Fibroblast of skin of left quadriceps (primary cell): ENCODE measurements around the gene SDSL.

ENCODE experiments used
- DNase-seq, 2 experiments: peaks; one replicate each; pipeline ENCODE4 v3.0.0-alpha.2; 2013; ENCODE audit warnings: low read depth in 2 of 2

SDSL gene

GRCh38 chr12:113468365-113469223 is 46.4 kb downstream of the SDSL start:
- no peak for DNase-seq

DNA sequence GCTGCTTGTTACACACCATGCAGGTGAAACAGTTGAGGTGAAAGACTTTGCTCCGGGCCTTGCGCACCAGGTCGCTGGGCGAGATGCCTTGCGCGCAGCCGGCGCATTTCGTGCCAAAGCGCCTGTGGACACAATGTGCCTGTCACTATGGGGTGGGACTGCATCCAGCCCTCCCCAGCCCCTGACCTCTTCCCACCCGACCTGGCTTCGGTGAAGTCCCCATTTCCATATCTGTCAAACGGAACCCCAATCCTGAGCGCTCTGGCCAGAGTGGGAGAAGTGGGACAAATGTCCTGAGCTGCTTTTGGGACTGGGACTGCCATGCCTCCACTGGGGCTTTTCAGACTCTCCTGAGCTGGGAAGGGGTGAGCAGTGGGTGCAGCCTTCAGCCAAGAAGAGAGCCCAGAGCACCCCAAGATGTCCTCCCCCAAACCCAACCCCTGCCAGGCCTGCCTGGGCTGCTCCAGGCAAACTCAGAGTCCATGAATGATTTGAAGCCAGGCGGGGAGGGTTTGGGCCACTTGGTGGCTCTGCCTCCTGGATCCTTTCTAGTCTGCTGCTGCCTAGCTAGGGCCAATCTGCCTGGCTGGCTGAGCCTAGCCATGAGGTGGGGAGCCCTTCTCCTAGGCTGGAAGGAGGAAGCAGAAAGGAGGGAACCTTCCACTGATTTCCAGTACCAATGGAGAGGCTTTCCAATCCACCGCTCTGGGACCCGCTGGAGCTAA is 47.2 kb downstream of the SDSL start:
- DNase-seq = no peak

DNA sequence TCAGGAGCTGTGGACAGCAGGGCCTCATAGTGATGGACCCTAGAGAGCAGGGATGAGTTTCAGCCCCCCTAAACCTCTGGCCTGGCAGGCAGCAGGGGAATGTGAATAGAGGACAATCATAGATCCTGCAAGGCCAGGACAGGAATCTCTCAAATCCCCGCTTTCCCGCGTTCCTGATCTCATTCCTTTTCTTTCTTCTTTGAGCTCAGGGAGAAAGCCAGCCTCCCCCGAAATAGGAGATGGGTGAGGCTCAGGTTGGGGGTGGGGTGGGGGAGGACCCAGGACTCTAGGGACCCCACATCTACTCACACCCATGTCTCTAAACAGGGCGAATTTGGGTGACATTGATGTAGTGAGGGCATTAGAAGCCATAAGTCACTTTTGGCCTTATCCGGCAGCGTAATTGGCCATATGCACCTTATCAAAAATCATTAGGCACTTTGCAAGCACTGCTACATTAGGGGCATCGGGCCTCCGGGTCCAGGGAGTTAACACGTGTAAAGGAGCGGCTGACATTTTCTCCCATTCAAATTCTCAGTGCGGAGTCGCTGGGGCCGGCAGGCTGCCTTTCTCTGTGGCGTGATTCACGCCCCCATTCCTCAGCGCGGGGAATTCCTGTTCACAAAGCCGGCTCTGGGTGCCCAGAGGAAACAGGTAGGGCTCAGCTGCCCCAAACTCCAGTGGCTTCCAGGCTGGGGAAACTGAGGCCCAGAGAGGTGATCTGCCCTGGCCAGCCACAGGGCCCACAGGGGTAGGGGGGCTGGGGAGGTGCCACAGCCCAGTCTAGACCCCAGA is 48.0 kb downstream of the SDSL start:
- no peak for DNase-seq

- DNase-seq = no peak
These were observed 48.9 kb downstream of the SDSL start for GRCh38 chr12:113470871-113471618.

DNA sequence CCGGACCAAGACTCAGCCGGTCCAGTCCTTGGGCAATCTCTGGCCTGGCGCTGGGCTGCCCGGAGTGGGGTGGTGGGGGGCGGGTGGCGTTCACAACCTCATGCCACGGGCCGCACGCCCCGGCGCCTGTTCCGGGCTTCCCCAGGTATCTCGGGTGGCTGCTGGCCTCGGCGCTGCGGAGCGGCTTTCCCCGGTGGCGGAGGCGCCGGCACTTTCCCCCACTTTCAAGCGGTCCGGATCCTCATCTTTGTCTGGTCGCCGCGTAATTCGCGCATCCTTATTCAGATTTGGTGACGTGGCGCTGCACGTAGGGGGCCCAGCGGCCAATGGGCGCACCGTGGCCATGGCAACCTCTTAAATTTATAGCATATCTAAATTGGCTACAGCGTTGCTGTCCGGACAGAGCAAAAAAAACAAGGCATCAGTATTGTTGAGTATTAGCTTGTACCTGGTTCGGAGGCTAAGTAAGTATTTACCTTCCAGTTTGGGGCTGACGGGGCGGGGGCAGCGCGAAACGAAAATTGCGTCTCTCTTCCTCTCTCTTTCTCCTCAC is 49.5 kb downstream of the SDSL start, which contains the start of gene LHX5:
TSS of gene LHX5 (minus strand) at position 253 of the 553 bp plus-strand sequence. CDS start 373 bp downstream, outside the sequence.
- no peak for DNase-seq

GRCh38 chr12:113472191-113473121 is 50.3 kb downstream of the SDSL start:
- DNase-seq = no peak

- DNase-seq = no peak
These were observed 51.2 kb downstream of the SDSL start for GRCh38 chr12:113473400-113473799.

GRCh38 chr12:113473942-113474341 is 51.8 kb downstream of the SDSL start:
- DNase-seq = no peak

- no peak for DNase-seq
These were observed 52.7 kb downstream of the SDSL start for GRCh38 chr12:113474635-113475436.

DNA sequence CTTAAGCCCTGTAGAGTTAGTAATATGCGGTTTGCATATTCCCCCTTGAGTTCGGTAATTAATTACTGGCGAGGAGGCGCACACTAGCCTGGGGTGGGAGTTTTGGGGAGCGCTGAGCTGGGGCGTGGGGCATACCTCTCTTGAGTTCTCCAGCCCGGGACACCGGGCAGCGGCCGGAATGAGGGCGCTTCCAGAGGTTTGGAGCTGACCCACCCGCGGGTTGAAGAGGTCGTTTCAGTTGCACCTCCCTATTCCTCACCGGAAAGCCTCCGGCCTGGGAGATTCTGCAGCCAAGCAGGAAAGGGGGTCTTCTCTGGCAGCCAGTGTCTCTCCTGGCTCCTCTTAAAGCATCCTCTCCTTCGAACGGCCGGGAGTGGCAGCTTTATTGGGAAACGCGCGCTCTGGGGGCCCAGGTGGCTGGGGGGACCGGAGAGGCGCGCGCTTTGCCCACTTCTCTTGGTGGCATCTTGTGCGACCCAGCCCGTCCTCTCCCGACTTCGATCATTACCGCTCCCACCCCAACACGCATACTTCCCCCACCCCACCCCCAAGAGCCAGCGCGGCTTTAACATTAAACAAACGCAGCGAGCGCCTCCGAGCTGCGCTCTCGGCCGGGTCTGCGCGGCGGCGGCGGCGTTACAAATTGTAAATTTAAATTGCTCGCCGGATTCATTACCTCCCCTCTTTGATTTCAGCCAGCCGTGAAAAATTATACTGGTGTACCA is 53.4 kb downstream of the SDSL start:
- DNase-seq = no peak

DNA sequence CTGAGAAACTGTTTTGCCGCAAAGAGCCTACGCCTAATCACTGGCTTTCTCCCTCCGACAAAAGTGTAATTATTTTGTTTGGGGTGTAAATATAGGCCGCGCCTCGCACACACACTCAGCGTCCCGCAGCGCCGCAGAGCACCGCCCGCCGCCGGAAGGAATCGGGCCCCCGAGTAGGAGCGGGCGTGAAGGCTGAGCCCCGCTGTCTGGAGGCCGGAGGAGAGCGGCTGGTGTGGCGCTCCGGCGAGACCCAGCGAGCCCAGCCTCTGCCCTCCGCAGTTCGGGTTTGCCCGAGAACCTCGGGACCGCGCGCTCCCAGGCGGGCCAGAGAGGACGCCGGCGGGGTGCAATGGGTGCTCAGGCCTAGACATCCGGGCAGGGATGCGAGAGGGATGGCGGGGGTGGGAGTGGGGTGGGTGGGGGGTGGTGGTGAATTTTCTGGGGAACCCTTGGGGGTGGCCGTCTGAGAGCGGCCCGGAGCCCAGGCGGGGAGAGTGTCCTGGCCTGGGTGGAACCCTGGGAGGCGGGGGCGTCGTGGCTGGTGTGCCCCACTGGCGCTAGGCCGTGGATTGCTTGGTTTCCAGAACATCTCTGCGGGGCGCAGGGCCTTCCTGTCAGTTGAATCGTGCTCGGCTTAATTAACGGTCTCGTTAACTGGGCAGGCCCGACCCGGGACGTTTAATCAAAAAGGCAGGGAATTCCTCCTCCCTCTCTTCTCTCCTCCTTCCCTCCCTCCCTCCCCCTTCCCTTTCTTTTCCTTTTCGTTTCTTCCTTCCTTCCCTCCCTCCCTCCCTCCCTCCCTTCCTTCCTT is 54.2 kb downstream of the SDSL start:
- no peak for DNase-seq

GRCh38 chr12:113477171-113477841 is 55.1 kb downstream of the SDSL start:
- DNase-seq = no peak

GRCh38 chr12:113477842-113478215 is 55.6 kb downstream of the SDSL start:
- no peak for DNase-seq

DNA sequence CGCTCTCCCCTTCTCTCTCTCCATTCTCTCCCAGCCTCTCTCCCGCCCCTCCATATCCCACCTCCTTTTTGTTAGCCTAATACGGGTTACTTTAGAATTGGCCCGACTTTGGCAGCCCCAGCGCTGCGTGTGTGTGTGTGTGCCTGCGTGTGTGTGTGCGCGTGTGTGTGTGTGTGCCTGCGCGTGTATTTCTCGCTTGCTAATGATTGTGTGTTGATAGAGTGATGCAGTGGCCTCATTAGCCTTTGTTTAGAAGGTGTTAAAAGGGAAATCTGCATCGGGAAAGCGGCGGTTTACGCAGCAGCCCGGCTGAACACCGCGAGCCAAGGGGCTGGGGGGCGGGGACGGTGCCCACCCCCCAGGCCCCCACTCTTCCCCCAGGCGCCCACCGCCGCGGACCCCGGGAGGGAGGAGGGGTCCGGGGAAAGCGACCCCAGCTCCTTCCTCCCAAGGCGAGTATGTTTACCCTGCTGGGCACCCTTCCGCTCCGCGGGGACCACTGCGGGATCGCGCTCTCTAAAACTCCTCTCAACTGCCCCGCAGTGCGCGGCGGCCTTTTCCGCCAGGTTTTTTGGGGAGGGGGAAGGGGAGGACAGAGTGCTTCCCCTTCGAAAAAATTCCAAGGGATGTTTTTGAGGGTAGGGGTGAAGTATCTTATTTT is 56.3 kb downstream of the SDSL start:
- DNase-seq = no peak

- no peak for DNase-seq
These were observed 57.0 kb downstream of the SDSL start for GRCh38 chr12:113479216-113479589.

DNA sequence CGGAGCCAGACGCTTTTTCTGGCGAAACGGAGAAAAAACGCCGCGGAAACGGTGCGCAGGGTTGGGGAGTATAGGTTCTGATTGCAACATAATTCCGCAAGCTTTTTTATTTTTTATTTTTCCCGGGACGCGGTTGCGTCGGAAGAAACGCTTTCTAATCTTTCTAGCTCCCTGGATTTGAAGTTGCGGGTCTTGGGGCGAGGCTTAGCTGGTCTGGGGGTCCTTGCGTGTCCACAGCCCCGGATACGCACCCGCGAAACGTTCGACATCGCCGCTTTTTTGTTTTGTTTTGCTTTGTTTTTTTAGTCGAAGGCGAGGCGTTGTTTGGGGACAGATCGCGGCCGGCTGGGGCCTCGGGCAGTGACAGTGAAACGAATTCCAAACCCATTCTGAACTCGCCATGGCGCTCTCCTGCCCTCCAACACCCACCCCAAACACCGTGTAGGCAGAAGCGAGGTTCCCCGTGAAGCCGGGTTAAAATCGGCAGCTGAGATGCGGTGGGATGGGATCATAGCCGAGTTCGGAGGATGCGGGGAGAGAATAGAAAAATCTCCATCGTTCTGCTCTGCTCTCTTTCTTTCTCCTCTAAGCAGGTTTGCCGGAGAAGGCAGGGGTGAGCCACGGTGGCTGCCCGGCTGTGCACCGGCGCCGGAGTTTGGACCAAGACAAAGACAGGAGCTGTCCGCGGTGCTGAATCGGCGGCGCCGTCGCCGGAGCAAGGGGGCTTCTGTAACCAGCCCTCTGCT is 57.6 kb downstream of the SDSL start:
- no peak for DNase-seq
